HCT116 (cell line): ENCODE data around the gene TEX22.

ENCODE experiments used
- CBX3 ChIP-seq: IDR thresholded peaks from 2 replicates; pipeline ENCODE4 v1.6.1; 2012; ENCODE audit warnings: low read depth
- POLR2A ChIP-seq: IDR thresholded peaks from 2 replicates; pipeline ENCODE4 v1.7.0; 2011; ENCODE audit warnings: borderline replicate concordance; ENCODE audit not compliant: insufficient read depth, insufficient read length; ENCODE audit errors: extremely low read depth
- POLR2AphosphoS5 ChIP-seq: IDR thresholded peaks from 2 replicates; pipeline ENCODE4 v1.6.1; 2011; ENCODE audit warnings: mild to moderate bottlenecking, low read depth, low read length, moderate library complexity
- TCF7L2 ChIP-seq: IDR thresholded peaks from 2 replicates; pipeline ENCODE4 v1.7.0; 2011; ENCODE audit warnings: borderline replicate concordance, inconsistent platforms; ENCODE audit not compliant: insufficient read depth, insufficient read length; ENCODE audit errors: extremely low read depth

- TF ChIP-seq TCF7L2 = no peak
- no peak for TF ChIP-seq POLR2A
- no peak for TF ChIP-seq POLR2AphosphoS5
- no peak for TF ChIP-seq CBX3
Measured at GRCh38 chr14:105399466-105399775, 1.1 kb downstream of the TEX22 start.
